SK-N-SH (cell line): Measurements from ENCODE around the gene RNF11.

ENCODE experiments used
- MXI1 ChIP-seq: IDR thresholded peaks from 2 replicates; pipeline ENCODE4 v1.6.1; 2012; ENCODE audit warnings: mild to moderate bottlenecking, low read depth, low read length, improper control_type of control experiment
- POLR2AphosphoS5 ChIP-seq: IDR thresholded peaks from 2 replicates; pipeline ENCODE4 v1.6.1; 2012; ENCODE audit warnings: low read depth, low read length
- RFX5 ChIP-seq: IDR thresholded peaks from 2 replicates; pipeline ENCODE4 v1.6.1; 2012; ENCODE audit warnings: mild to moderate bottlenecking, improper control_type of control experiment, low read length
- SIN3A ChIP-seq: IDR thresholded peaks from 2 replicates; pipeline ENCODE4 v1.6.1; 2012; ENCODE audit warnings: low read depth, mild to moderate bottlenecking, low read length, moderate library complexity, borderline replicate concordance
- TCF12 ChIP-seq: IDR thresholded peaks from 2 replicates; pipeline ENCODE4 v1.4.0; 2012
- TF ChIP-seq, protein P1 (sequence below): fragments of 200-600 bp; sonication (generic); IDR thresholded peaks from 2 replicates; pipeline ENCODE4 v1.6.1; 2017; ENCODE audit warnings: antibody characterized with exemption, mild to moderate bottlenecking, moderate library complexity
- TF ChIP-seq, protein P2 (sequence below): IDR thresholded peaks from 2 replicates; pipeline ENCODE4 v1.6.1; 2012; ENCODE audit warnings: mild to moderate bottlenecking, low read depth, low read length, moderate library complexity
- TF ChIP-seq, protein P3 (sequence below): fragments of 150-350 bp; IDR thresholded peaks from 2 replicates; pipeline ENCODE4 v1.6.1; 2016; ENCODE audit warnings: mild to moderate bottlenecking, low read depth, low read length

DNA sequence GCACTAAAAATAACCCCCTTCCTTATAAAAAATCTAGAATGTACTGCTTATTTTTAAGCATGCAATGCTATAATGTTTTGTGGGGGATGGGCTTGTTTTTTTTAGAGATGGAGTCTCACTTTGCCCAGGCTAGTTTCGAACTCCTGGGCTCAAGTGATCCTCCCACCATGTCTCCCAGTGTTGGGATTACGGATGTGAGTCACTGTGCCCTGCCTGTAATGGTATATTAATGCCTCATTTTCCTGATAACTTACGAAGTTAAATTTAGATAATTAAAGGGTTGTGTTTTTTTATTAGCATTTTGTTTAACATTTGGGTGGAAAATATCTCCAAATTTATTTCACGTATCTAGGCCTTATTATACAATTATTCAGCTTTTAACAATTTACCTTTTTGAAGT lies 6.5 kb downstream of the RNF11 start:
- TF ChIP-seq, protein P1, sequence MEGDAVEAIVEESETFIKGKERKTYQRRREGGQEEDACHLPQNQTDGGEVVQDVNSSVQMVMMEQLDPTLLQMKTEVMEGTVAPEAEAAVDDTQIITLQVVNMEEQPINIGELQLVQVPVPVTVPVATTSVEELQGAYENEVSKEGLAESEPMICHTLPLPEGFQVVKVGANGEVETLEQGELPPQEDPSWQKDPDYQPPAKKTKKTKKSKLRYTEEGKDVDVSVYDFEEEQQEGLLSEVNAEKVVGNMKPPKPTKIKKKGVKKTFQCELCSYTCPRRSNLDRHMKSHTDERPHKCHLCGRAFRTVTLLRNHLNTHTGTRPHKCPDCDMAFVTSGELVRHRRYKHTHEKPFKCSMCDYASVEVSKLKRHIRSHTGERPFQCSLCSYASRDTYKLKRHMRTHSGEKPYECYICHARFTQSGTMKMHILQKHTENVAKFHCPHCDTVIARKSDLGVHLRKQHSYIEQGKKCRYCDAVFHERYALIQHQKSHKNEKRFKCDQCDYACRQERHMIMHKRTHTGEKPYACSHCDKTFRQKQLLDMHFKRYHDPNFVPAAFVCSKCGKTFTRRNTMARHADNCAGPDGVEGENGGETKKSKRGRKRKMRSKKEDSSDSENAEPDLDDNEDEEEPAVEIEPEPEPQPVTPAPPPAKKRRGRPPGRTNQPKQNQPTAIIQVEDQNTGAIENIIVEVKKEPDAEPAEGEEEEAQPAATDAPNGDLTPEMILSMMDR, result no peak
- no peak for TF ChIP-seq POLR2AphosphoS5
- TF ChIP-seq, protein P2, sequence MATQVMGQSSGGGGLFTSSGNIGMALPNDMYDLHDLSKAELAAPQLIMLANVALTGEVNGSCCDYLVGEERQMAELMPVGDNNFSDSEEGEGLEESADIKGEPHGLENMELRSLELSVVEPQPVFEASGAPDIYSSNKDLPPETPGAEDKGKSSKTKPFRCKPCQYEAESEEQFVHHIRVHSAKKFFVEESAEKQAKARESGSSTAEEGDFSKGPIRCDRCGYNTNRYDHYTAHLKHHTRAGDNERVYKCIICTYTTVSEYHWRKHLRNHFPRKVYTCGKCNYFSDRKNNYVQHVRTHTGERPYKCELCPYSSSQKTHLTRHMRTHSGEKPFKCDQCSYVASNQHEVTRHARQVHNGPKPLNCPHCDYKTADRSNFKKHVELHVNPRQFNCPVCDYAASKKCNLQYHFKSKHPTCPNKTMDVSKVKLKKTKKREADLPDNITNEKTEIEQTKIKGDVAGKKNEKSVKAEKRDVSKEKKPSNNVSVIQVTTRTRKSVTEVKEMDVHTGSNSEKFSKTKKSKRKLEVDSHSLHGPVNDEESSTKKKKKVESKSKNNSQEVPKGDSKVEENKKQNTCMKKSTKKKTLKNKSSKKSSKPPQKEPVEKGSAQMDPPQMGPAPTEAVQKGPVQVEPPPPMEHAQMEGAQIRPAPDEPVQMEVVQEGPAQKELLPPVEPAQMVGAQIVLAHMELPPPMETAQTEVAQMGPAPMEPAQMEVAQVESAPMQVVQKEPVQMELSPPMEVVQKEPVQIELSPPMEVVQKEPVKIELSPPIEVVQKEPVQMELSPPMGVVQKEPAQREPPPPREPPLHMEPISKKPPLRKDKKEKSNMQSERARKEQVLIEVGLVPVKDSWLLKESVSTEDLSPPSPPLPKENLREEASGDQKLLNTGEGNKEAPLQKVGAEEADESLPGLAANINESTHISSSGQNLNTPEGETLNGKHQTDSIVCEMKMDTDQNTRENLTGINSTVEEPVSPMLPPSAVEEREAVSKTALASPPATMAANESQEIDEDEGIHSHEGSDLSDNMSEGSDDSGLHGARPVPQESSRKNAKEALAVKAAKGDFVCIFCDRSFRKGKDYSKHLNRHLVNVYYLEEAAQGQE, result no peak
- TF ChIP-seq SIN3A, result no peak
- TF ChIP-seq RFX5, result no peak
- TF ChIP-seq, protein P3, sequence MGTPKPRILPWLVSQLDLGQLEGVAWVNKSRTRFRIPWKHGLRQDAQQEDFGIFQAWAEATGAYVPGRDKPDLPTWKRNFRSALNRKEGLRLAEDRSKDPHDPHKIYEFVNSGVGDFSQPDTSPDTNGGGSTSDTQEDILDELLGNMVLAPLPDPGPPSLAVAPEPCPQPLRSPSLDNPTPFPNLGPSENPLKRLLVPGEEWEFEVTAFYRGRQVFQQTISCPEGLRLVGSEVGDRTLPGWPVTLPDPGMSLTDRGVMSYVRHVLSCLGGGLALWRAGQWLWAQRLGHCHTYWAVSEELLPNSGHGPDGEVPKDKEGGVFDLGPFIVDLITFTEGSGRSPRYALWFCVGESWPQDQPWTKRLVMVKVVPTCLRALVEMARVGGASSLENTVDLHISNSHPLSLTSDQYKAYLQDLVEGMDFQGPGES, result no peak
- no peak for TF ChIP-seq TCF12
- no peak for TF ChIP-seq MXI1
